OCI-LY3 (cell line): ENCODE data around the gene ZFP36L1.

Experiments used
- H2AFZ ChIP-seq: fragments of 200-600, 300-600 bp; shearing (Covaris generic); 2 replicates; pipeline ENCODE4 v1.6.0; 2014; ENCODE audit warnings: antibody characterized with exemption, low read depth, low read length
- H3K27ac ChIP-seq: fragments of 200-600, 300-600 bp; sonication (generic); 2 replicates; pipeline ENCODE4 v1.5.1; 2014; ENCODE audit warnings: mild to moderate bottlenecking, low read length, moderate library complexity, mixed read lengths
- H3K27me3 ChIP-seq: fragments of 200-600, 300-600 bp; sonication (generic); 2 replicates; pipeline ENCODE4 v1.6.1; 2014; ENCODE audit warnings: low read depth, low read length, mixed read lengths
- H3K36me3 ChIP-seq: fragments of 200-600, 300-600 bp; sonication (generic); replicated peaks from 2 replicates; pipeline ENCODE3; 2014; ENCODE audit warnings: low read depth, low read length, mixed read lengths
- H3K4me1 ChIP-seq: fragments of 300-600, 200-600 bp; sonication (generic); 2 replicates; pipeline ENCODE4 v1.6.1; 2014; ENCODE audit warnings: low read length, mixed read lengths
- H3K4me2 ChIP-seq: fragments of 200-600, 300-600 bp; sonication (generic); 2 replicates; pipeline ENCODE4 v1.6.1; 2014; ENCODE audit warnings: low read length, mixed read lengths
- H3K4me3 ChIP-seq: fragments of 300-600, 200-600 bp; sonication (generic); 2 replicates; pipeline ENCODE4 v1.5.1; 2014; ENCODE audit warnings: antibody characterized with exemption, mild to moderate bottlenecking, low read length, moderate library complexity
- H3K79me2 ChIP-seq: fragments of 300-600, 200-600 bp; shearing (Covaris generic); 2 replicates; pipeline ENCODE4 v1.6.1; 2014; ENCODE audit warnings: mild to moderate bottlenecking, low read length, mixed read lengths
- H3K9ac ChIP-seq: fragments of 300-600, 200-600 bp; shearing (Covaris generic); 2 replicates; pipeline ENCODE4 v1.6.0; 2014; ENCODE audit warnings: mild to moderate bottlenecking, low read length, moderate library complexity
- H3K9me3 ChIP-seq: fragments of 200-600, 300-600 bp; shearing (Covaris generic); 2 replicates; pipeline ENCODE4 v1.6.1; 2014; ENCODE audit warnings: low read length, mixed read lengths; ENCODE audit not compliant: insufficient read depth
- H4K20me1 ChIP-seq: fragments of 200-600, 300-600 bp; sonication (generic); 2 replicates; pipeline ENCODE4 v1.6.1; 2016; ENCODE audit warnings: low read length, mixed read lengths; ENCODE audit not compliant: insufficient read depth
- EZH2phosphoT487 ChIP-seq: fragments of 200-600 bp; shearing (Covaris generic); IDR thresholded peaks from 2 replicates; pipeline ENCODE4 v1.6.1; 2018; ENCODE audit warnings: antibody characterized with exemption, mixed run types, low read depth
- TF ChIP-seq, protein P1 (sequence below): fragments of 200-600, 300-600 bp; sonication (generic); IDR thresholded peaks from 2 replicates; pipeline ENCODE4 v1.5.1; 2014; ENCODE audit warnings: antibody characterized with exemption, low read length, low read depth

The ZFP36L1 gene

GRCh38 chr14:68787092-68787992 is 5.5 kb downstream of the ZFP36L1 start:
- peak overlapping the region; percentile 56 for H3K27ac ChIP-seq
- no peaks in the 10 kb centered on the region for H3K27me3 ChIP-seq
- H4K20me1 ChIP-seq: peaks cover 45% of the 10 kb centered on the region
- H3K9ac ChIP-seq: no peak overlapping the region
- H3K4me2 ChIP-seq: 0 out of 2 replicates have a peak overlapping the region, but pooled peaks have one; percentile 15
- peaks cover 40% of the 10 kb centered on the region for H3K79me2 ChIP-seq
- H2AFZ ChIP-seq: no peak overlapping the region
- H3K4me3 ChIP-seq: no peak overlapping the region
- H3K9me3 ChIP-seq: no peaks in the 10 kb centered on the region
- peaks cover 54% of the 10 kb centered on the region for H3K36me3 ChIP-seq
- peaks cover 65% of the 10 kb centered on the region for H3K4me1 ChIP-seq
- TF ChIP-seq, protein P1, sequence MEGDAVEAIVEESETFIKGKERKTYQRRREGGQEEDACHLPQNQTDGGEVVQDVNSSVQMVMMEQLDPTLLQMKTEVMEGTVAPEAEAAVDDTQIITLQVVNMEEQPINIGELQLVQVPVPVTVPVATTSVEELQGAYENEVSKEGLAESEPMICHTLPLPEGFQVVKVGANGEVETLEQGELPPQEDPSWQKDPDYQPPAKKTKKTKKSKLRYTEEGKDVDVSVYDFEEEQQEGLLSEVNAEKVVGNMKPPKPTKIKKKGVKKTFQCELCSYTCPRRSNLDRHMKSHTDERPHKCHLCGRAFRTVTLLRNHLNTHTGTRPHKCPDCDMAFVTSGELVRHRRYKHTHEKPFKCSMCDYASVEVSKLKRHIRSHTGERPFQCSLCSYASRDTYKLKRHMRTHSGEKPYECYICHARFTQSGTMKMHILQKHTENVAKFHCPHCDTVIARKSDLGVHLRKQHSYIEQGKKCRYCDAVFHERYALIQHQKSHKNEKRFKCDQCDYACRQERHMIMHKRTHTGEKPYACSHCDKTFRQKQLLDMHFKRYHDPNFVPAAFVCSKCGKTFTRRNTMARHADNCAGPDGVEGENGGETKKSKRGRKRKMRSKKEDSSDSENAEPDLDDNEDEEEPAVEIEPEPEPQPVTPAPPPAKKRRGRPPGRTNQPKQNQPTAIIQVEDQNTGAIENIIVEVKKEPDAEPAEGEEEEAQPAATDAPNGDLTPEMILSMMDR: no peak
- no peak for TF ChIP-seq EZH2phosphoT487

DNA sequence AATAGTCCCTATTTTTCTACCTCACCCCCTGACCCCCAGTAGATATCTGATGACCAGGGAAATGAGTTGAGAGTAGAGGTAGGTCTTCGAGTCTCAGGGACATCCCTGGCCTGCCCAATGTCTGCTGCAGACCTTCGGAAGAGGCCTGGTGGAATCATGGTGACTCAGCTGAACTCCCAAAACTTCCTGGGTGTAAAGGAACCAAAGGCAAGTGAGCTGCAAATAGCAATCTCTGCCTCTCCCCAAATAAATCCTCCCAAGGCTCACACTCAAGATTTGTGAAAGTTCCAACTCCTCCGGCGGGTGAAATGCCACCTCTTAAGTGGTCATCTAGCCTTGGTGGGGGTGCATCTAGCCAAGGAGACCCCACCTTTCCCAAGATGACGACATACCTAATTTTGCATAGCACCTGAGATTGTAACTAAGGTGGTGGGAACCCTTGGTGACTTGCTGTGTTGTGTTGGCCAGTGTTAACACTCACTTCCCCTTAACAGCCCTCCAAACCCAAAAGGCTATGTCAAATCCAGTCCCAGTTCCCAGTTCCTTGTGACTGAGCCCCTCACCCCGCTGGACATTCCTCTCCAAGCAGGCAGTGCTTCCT is 6.3 kb downstream of the ZFP36L1 start:
- peak overlapping the region; percentile 15; the same call in 1 of the 2 replicates for H3K4me2 ChIP-seq
- peaks cover 32% of the 10 kb centered on the region for H3K79me2 ChIP-seq
- H3K27ac ChIP-seq: peak overlapping the region; percentile 56
- no peaks in the 10 kb centered on the region for H3K27me3 ChIP-seq
- peaks cover 48% of the 10 kb centered on the region for H3K36me3 ChIP-seq
- no peak overlapping the region for H3K4me3 ChIP-seq
- peaks cover 42% of the 10 kb centered on the region for H4K20me1 ChIP-seq
- TF ChIP-seq, protein P1: no peak
- no peak for TF ChIP-seq EZH2phosphoT487
- no peaks in the 10 kb centered on the region for H3K9me3 ChIP-seq
- H2AFZ ChIP-seq: no peak overlapping the region
- H3K4me1 ChIP-seq: peaks cover 65% of the 10 kb centered on the region
- H3K9ac ChIP-seq: no peak overlapping the region

- H3K79me2 ChIP-seq: peaks cover 24% of the 10 kb centered on the region
- H3K36me3 ChIP-seq: peaks cover 40% of the 10 kb centered on the region
- H3K9me3 ChIP-seq: no peaks in the 10 kb centered on the region
- H3K4me3 ChIP-seq: no peak overlapping the region
- H3K4me2 ChIP-seq: peak overlapping the region; percentile 15; the same call in 1 of the 2 replicates
- no peak overlapping the region for H2AFZ ChIP-seq
- H3K4me1 ChIP-seq: peaks cover 73% of the 10 kb centered on the region
- peak overlapping the region; percentile 56 for H3K27ac ChIP-seq
- peaks cover 34% of the 10 kb centered on the region for H4K20me1 ChIP-seq
- H3K27me3 ChIP-seq: no peaks in the 10 kb centered on the region
- no peak for TF ChIP-seq EZH2phosphoT487
- TF ChIP-seq, protein P1: no peak
- no peak overlapping the region for H3K9ac ChIP-seq
These were observed 7.1 kb downstream of the ZFP36L1 start for GRCh38 chr14:68785534-68786490.
